Astrocyte of the cerebellum (primary cell): ENCODE measurements around the gene HSH2D.

Experiments used
- DNase-seq: peaks from one replicate; pipeline ENCODE4 v3.0.0-alpha.2; 2011; ENCODE audit warnings: low read depth
- H3K4me3 ChIP-seq: 2 replicates; pipeline ENCODE4 v1.5.1; 2011; ENCODE audit warnings: mild to moderate bottlenecking, low read depth, low read length, moderate library complexity
- in situ Hi-C: cut with HindIII; loops from 2 replicates; pipeline ENCODE4 v1.10.0; 2017; ENCODE audit warnings: low sequenced_read_pairs
- TF ChIP-seq, protein P1 (sequence below): IDR thresholded peaks from 2 replicates; pipeline ENCODE4 v1.5.1; 2012; ENCODE audit warnings: low read length, low read depth, moderate library complexity, mild to moderate bottlenecking; ENCODE audit errors: missing control alignments

The HSH2D gene

DNA sequence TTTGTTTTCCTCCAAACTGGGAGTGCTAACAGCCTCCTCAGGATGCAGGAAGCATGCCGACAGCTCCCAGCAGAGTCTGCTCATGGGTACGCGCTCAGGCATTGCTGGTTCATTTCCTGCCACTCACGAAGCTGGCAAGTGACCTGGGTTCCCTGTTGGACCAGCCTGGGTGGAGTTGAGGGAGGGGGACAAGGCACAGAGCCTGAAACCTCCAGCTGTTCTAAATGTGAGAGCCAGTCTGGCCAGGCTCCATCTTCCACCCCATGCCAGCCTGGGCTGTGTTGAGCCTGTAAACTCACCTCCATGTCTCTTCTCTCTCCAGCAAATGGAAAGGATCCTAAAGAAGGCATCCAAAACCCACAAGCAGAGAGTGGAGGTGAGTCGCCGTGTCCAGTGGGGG, 46.7 kb downstream of the HSH2D start:
- TF ChIP-seq, protein P1, sequence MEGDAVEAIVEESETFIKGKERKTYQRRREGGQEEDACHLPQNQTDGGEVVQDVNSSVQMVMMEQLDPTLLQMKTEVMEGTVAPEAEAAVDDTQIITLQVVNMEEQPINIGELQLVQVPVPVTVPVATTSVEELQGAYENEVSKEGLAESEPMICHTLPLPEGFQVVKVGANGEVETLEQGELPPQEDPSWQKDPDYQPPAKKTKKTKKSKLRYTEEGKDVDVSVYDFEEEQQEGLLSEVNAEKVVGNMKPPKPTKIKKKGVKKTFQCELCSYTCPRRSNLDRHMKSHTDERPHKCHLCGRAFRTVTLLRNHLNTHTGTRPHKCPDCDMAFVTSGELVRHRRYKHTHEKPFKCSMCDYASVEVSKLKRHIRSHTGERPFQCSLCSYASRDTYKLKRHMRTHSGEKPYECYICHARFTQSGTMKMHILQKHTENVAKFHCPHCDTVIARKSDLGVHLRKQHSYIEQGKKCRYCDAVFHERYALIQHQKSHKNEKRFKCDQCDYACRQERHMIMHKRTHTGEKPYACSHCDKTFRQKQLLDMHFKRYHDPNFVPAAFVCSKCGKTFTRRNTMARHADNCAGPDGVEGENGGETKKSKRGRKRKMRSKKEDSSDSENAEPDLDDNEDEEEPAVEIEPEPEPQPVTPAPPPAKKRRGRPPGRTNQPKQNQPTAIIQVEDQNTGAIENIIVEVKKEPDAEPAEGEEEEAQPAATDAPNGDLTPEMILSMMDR: no peak
- H3K4me3 ChIP-seq: no peak overlapping the region
- in situ Hi-C loops: no loop called here
- no peak for DNase-seq

DNA sequence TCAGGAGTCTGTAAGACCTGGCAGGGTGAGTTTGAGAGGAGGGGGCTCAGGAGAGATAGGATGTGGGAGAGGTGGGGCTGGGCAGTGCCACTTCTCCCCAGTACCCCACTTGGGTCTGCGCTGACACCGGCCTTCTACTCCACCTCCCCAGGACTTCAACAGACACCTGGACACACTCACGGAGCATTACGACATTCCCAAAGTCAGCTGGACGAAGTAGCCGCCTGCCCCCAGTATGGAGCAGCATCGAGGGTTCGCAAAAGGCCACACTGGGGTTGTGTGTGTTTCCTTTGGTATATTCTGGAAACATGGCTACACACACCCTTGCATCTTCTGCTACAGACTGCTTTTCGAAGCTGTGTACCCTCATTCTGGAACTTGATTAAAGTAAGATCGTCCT, 47.3 kb downstream of the HSH2D start:
- no peak overlapping the region for H3K4me3 ChIP-seq
- in situ Hi-C loops: no loop called here
- no peak for DNase-seq
- TF ChIP-seq, protein P1: no peak

DNA sequence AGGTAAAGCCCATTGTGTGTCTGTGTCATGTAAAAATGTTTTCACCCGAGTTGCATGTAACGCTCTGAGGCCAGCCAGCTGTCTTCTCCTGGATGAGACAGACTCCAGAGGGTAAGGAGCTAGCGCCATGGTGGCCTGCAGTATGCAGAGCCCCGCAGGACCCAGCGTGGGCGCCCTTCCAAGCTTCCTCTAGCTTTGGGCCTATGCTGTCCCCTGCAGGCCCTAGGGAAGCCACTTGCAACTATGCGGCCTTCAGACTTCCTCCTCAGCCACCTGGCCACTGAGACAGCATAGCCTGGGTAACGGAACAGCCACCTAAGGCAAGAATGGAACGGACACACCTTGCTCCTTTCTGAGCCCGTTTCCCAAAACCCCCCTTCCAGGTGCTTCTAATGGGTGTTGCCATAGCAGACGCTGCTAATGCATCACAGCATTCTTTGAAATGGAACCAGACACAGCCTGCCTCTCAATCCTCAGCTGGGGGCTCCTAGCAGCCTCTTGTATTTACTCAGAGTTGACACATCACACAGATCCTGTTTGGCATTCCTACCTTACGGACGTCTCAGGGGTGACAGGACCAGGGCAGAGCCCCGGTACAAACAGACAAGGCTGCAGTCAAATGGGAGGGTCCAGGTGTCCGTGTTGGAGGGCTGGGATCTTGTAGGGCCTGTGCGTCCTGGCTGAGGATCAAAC, 47.9 kb downstream of the HSH2D start:
- no peak overlapping the region for H3K4me3 ChIP-seq
- DNase-seq: no peak
- in situ Hi-C loops: no loop called here
- TF ChIP-seq, protein P1: no peak

DNA sequence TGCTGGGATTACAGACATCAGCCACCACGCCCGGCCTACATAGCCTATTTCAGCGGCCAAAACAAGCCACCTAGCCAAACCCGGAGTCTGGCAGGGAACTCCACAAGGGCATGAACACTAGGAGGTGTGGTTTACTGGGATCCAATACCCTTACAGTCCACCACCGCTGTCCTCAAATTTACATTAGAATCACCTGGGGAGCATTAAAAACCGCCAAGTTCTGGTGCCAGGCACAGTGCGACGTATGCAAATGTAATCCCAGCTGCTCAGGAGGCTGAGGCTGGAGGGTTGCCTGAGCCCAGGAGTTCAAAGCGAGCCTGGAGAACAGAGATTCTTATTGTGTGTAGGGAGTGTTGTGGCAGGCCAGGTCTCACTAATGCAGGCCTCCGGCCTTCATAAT, 50.0 kb downstream of the HSH2D start:
- no peak overlapping the region for H3K4me3 ChIP-seq
- DNase-seq: no peak
- TF ChIP-seq, protein P1: no peak
- in situ Hi-C loops: no loop called here

DNA sequence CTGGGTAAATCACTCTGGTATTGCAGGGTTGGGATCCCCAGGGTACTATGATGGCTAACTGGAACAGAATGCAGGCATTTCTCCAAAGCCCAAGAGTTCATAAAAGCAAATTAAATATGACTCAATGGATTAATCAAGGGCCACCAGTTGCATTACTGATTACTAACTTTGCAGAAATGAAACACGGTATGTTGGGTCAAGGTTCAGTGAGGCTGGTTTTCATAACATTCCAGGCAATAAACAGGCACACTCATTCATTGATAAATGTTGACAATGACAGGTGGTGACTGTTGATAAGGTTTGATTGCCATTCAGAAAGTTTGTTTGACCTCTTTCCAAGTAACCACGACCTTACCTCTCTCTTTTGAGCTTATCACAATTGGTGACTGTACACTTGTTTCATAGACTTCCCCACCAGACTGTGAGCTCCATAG, 53.7 kb downstream of the HSH2D start:
- in situ Hi-C loops: no loop called here
- DNase-seq: peak; percentile 55
- TF ChIP-seq, protein P1: no peak
- H3K4me3 ChIP-seq: peak overlapping the region; percentile 100

DNA sequence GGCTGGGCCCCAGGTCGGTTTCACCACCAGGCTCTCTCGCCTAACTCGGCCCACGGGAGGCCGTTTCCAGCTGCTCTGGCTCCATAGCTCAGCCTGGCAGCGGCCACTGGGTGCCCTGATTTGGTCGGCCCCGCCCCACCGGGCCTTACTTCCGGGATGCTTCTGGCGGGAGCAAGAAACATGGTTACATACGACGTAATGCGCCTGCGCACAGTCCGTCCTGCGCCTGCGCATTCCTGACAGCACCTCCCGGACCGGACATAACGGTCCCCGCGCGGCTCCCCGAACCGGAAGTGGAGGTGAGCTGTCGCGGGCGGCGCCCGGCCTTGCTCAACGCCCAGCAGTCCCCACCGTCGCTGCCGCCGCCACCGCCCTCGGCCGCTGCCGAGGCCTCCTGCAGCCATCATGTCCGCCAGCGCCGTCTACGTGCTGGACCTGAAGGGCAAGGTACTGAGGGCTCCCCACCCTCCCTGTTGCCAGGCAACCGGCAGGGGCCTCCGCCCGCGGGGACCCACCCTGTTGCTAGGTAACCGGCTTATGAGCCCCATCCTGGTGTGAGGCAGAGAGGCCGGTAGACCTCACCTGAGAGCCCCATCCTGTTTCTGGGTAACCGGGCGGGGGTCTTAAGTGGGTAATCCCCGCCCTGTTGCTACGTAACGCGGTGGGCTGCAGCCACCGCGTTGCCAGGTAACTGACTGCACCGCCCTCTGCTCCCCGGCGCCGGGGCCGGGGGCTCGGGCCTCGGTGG, 54.3 kb downstream of the HSH2D start, which contains the start of gene AP1M1:
Gene AP1M1, plus strand, starts transcription at position 290 of the 748 bp plus-strand sequence. Its CDS starts 116 bp downstream, at position 406.
- TF ChIP-seq, protein P1: no peak
- H3K4me3 ChIP-seq: peak within 1 kb of the TSS; percentile 100
- in situ Hi-C loops: no loop called here
- peak; percentile 95 for DNase-seq
